Measurements from ENCODE around the gene CIB2. TPM values are rescaled to one million over a fixed set of nuclear protein-coding genes. Genes with fewer than 3 reads are reported as not detected.
A peak's percentile ranks its signal among the peaks of the same experiment; 100 is the strongest.

CIB2 gene
- polyA plus RNA-seq, 1 donor (not counting 4 experiments of a cell fraction or from before 2014, with no cell fraction given): 4.1 TPM

GRCh38 chr15:78157203-78157602, 26.0 kb upstream of the CIB2 start:
- H3K4me3 ChIP-seq (ENCODE audit: control insufficient read depth in 2 of 3, extremely low read depth in 1 of 3, insufficient read depth in 2 of 3, low read depth in 1 of 3, low read length in 3 of 3): no peak overlapping the region
- H3K9me1 ChIP-seq (ENCODE audit: control insufficient read depth, extremely low read depth, insufficient read depth, low read length): no peaks in the 10 kb centered on the region
- peaks cover 19% of the 10 kb centered on the region for H3K79me2 ChIP-seq (ENCODE audit: control insufficient read depth, insufficient read depth, low read length)
- FAIRE-seq (no peak), DNase-seq (ENCODE audit: low read depth, low spot score) (no peak)
- no peaks in the 10 kb centered on the region for H3K27me3 ChIP-seq (ENCODE audit: control insufficient read depth, extremely low read depth, insufficient read depth, low read length)
- H4K20me1 ChIP-seq (ENCODE audit: control insufficient read depth, extremely low read depth, insufficient read depth, low read length): no peaks in the 10 kb centered on the region
- peaks cover 9 to 14% of the 10 kb centered on the region in 2 experiments for H3K36me3 ChIP-seq (ENCODE audit: control insufficient read depth in 2 of 2, extremely low read depth in 1 of 2, insufficient read depth in 2 of 2, low read length in 2 of 2)
- no peak overlapping the region for H3K9ac ChIP-seq (ENCODE audit: control insufficient read depth, extremely low read depth, insufficient read depth, low read length)
- no peak overlapping the region for H3K4me2 ChIP-seq (ENCODE audit: control insufficient read depth, extremely low read depth, insufficient read depth, low read depth, low read length)
- H2AFZ ChIP-seq (ENCODE audit: control insufficient read depth, low read length): no peak overlapping the region
- dilution Hi-C loops (cut with MboI; ENCODE audit: extremely low pct_ligation_motif_present, low sequenced_read_pairs): no loop called here
- no peak for TF ChIP-seq EZH2 (IDR thresholded peaks at IDR 0.05; ENCODE audit: low read length)
- no peak for TF ChIP-seq CTCF (optimal IDR thresholded peaks at IDR 0.05 in 1 of 3, IDR thresholded peaks at IDR 0.05 in 1 of 3, conservative IDR thresholded peaks at IDR 0.05 in 1 of 3; ENCODE audit: extremely low read depth in 1 of 3, insufficient read depth in 2 of 3, low read length in 3 of 3)
- no peaks in the 10 kb centered on the region for H3K9me3 ChIP-seq (ENCODE audit: control insufficient read depth, low read depth, low read length)
- peaks cover 17% of the 10 kb centered on the region for H3K4me1 ChIP-seq (ENCODE audit: control insufficient read depth, extremely low read depth, insufficient read depth, low read length)
- no peak overlapping the region for H3K27ac ChIP-seq (ENCODE audit: control insufficient read depth, insufficient read depth, low read length)

- H3K4me2 ChIP-seq (ENCODE audit: control insufficient read depth, extremely low read depth, insufficient read depth, low read depth, low read length): peak overlapping the region; percentile 68
- H3K4me1 ChIP-seq (ENCODE audit: control insufficient read depth, extremely low read depth, insufficient read depth, low read length): peaks cover 17% of the 10 kb centered on the region
- DNase-seq (ENCODE audit: low read depth, low spot score) (no peak), FAIRE-seq (no peak)
- H3K9me1 ChIP-seq (ENCODE audit: control insufficient read depth, extremely low read depth, insufficient read depth, low read length): no peaks in the 10 kb centered on the region
- H3K4me3 ChIP-seq (ENCODE audit: control insufficient read depth in 2 of 3, extremely low read depth in 1 of 3, insufficient read depth in 2 of 3, low read depth in 1 of 3, low read length in 3 of 3): no peak overlapping the region
- H4K20me1 ChIP-seq (ENCODE audit: control insufficient read depth, extremely low read depth, insufficient read depth, low read length): no peaks in the 10 kb centered on the region
- H2AFZ ChIP-seq (ENCODE audit: control insufficient read depth, low read length): no peak overlapping the region
- TF ChIP-seq EZH2 (IDR thresholded peaks at IDR 0.05; ENCODE audit: low read length): no peak
- TF ChIP-seq CTCF (optimal IDR thresholded peaks at IDR 0.05 in 1 of 3, IDR thresholded peaks at IDR 0.05 in 1 of 3, conservative IDR thresholded peaks at IDR 0.05 in 1 of 3; ENCODE audit: extremely low read depth in 1 of 3, insufficient read depth in 2 of 3, low read length in 3 of 3): no peak
- peaks cover 21% of the 10 kb centered on the region for H3K79me2 ChIP-seq (ENCODE audit: control insufficient read depth, insufficient read depth, low read length)
- peaks cover 5 to 9% of the 10 kb centered on the region in 2 experiments for H3K36me3 ChIP-seq (ENCODE audit: control insufficient read depth in 2 of 2, extremely low read depth in 1 of 2, insufficient read depth in 2 of 2, low read length in 2 of 2)
- H3K9ac ChIP-seq (ENCODE audit: control insufficient read depth, extremely low read depth, insufficient read depth, low read length): no peak overlapping the region
- no peaks in the 10 kb centered on the region for H3K27me3 ChIP-seq (ENCODE audit: control insufficient read depth, extremely low read depth, insufficient read depth, low read length)
- H3K9me3 ChIP-seq (ENCODE audit: control insufficient read depth, low read depth, low read length): no peaks in the 10 kb centered on the region
- no peak overlapping the region for H3K27ac ChIP-seq (ENCODE audit: control insufficient read depth, insufficient read depth, low read length)
- dilution Hi-C loops (cut with MboI; ENCODE audit: extremely low pct_ligation_motif_present, low sequenced_read_pairs): no loop called here
These were observed 25.4 kb upstream of the CIB2 start for GRCh38 chr15:78156653-78157052.

Measured in keratinocyte (primary cell).